Astrocyte (in vitro differentiated cells and primary cell): ENCODE measurements around the gene EPS8L1. TPM values are rescaled to one million over a fixed set of nuclear protein-coding genes. Genes with fewer than 3 reads are reported as not detected.

Experiments
- DNase-seq: peaks from one replicate; pipeline ENCODE4 v3.0.0-alpha.2; 2010; ENCODE audit warnings: low read depth
- FAIRE-seq: peaks from 2 replicates; lab custom pipeline; 2011; peaks lifted over from hg19 to GRCh38; lab: Jason Lieb, UNC
- H2AFZ ChIP-seq: 2 replicates; pipeline ENCODE4 v1.6.0; 2012; ENCODE audit warnings: low read depth, low read length, inconsistent platforms
- H3K27ac ChIP-seq: 2 replicates; pipeline ENCODE4 v1.5.1; 2011; ENCODE audit warnings: low read depth, low read length, inconsistent platforms
- H3K27me3 ChIP-seq: 2 replicates; pipeline ENCODE4 v1.6.0; 2011; ENCODE audit warnings: low read length, inconsistent platforms; ENCODE audit not compliant: insufficient read depth
- H3K36me3 ChIP-seq: 2 replicates; pipeline ENCODE4 v1.5.1; 2011; ENCODE audit warnings: low read length, inconsistent platforms; ENCODE audit not compliant: insufficient read depth
- H3K4me1 ChIP-seq: 2 replicates; pipeline ENCODE4 v1.5.1; 2011; ENCODE audit warnings: low read length, inconsistent platforms; ENCODE audit not compliant: insufficient read depth
- H3K4me2 ChIP-seq: 2 replicates; pipeline ENCODE4 v1.6.0; 2012; ENCODE audit warnings: low read length, inconsistent platforms
- H3K4me3 ChIP-seq: 2 replicates; pipeline ENCODE4 v1.5.1; 2011; ENCODE audit warnings: low read depth, mild to moderate bottlenecking, low read length, inconsistent platforms; ENCODE audit not compliant: insufficient read depth
- H3K79me2 ChIP-seq: 2 replicates; pipeline ENCODE4 v1.6.0; 2012; ENCODE audit warnings: mild to moderate bottlenecking, low read length, inconsistent platforms; ENCODE audit not compliant: insufficient read depth
- H3K9ac ChIP-seq: 2 replicates; pipeline ENCODE4 v1.6.0; 2012; ENCODE audit warnings: mild to moderate bottlenecking, low read length, inconsistent platforms
- H3K9me3 ChIP-seq: 2 replicates; pipeline ENCODE4 v1.5.1; 2012; ENCODE audit warnings: low read depth, mild to moderate bottlenecking, low read length, inconsistent platforms; ENCODE audit not compliant: insufficient read depth
- H4K20me1 ChIP-seq: 2 replicates; pipeline ENCODE4 v1.6.0; 2012; ENCODE audit warnings: low read length, inconsistent platforms; ENCODE audit not compliant: insufficient read depth
- H3K27ac Mint-ChIP-seq: one replicate; pipeline ENCODE4 v1.8.0; 2021; ENCODE audit warnings: mild to moderate bottlenecking, mixed read lengths; ENCODE audit not compliant: unreplicated experiment
- H3K27me3 Mint-ChIP-seq: one replicate; pipeline ENCODE4 v1.8.0; 2021; ENCODE audit warnings: low read depth, mixed read lengths; ENCODE audit not compliant: unreplicated experiment
- H3K36me3 Mint-ChIP-seq: one replicate; pipeline ENCODE4 v1.8.0; 2021; ENCODE audit warnings: low read depth, mixed read lengths; ENCODE audit not compliant: unreplicated experiment
- H3K4me1 Mint-ChIP-seq: one replicate; pipeline ENCODE4 v1.8.0; 2021; ENCODE audit warnings: low read depth, mixed read lengths; ENCODE audit not compliant: unreplicated experiment
- H3K4me3 Mint-ChIP-seq: one replicate; pipeline ENCODE4 v1.8.0; 2021; ENCODE audit warnings: mild to moderate bottlenecking, moderate library complexity, mixed read lengths; ENCODE audit not compliant: unreplicated experiment
- H3K9me3 Mint-ChIP-seq: one replicate; pipeline ENCODE4 v1.8.0; 2021; ENCODE audit warnings: mild to moderate bottlenecking, mixed read lengths; ENCODE audit not compliant: unreplicated experiment
- EZH2 ChIP-seq: IDR thresholded peaks from 2 replicates; pipeline ENCODE4 v1.6.1; 2012; ENCODE audit warnings: mild to moderate bottlenecking, low read length, inconsistent platforms; ENCODE audit not compliant: insufficient read depth
- total RNA-seq: library from RNA; stranded (reverse); gene quantifications from 2 replicates; pipeline ENCODE4 v1.2.1, GENCODE V29; 2021
- TF ChIP-seq, protein P1 (sequence below): IDR thresholded peaks from 2 replicates; pipeline ENCODE4 v1.5.1; 2011; ENCODE audit warnings: low read depth, mild to moderate bottlenecking, inconsistent platforms, low read length, moderate library complexity; ENCODE audit not compliant: insufficient read depth

The EPS8L1 gene
- total RNA-seq, 1 donor from 2014 or later, result 9.2 TPM

DNA sequence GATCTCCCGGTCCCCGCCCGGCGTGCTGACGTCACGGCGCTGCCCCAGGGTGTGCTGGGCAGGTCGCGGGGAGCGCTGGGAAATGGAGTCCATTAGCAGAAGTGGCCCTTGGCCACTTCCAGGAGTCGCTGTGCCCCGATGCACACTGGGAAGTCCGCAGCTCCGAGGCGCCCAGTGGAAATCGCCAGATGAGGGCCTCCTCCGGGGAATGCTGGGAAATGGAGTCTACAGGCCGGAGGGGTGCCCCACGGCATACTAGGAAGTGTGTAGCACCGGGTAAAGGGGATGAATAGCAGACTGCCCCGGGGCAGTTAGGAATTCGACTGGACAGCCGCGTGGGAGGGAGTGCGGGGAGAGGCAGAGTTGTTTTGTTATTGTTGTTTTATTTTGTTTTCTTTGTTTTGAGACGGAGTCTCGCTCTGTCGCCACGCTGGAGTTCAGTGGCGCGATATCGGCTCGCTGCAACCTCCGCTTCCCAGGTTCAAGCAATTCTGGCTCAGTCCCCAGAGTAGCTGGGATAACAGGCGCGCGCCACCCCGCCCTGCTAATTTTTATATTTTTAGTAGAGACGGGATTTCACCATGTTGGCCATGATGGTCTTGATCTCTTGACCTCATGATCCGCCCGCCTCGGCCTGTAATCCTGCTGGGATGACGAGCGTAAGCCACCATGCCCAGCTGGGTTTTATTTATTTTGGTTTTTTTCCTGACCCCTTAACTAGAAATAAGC, 42.2 kb downstream of the EPS8L1 start:
- Mint-ChIP-seq H3K36me3 (peaks cover 3% of the 10 kb centered on the region), H3K4me1 (peaks cover 15% of the 10 kb centered on the region), H3K27me3 (peaks cover 2% of the 10 kb centered on the region), H3K4me3 (peak overlapping the region; percentile 94), H3K9me3 (no peaks in the 10 kb centered on the region), H3K27ac (peak overlapping the region; percentile 99)
- peak; percentile 96 for DNase-seq
- peak overlapping the region; percentile 63 for H3K4me3 ChIP-seq
- TF ChIP-seq, protein P1, sequence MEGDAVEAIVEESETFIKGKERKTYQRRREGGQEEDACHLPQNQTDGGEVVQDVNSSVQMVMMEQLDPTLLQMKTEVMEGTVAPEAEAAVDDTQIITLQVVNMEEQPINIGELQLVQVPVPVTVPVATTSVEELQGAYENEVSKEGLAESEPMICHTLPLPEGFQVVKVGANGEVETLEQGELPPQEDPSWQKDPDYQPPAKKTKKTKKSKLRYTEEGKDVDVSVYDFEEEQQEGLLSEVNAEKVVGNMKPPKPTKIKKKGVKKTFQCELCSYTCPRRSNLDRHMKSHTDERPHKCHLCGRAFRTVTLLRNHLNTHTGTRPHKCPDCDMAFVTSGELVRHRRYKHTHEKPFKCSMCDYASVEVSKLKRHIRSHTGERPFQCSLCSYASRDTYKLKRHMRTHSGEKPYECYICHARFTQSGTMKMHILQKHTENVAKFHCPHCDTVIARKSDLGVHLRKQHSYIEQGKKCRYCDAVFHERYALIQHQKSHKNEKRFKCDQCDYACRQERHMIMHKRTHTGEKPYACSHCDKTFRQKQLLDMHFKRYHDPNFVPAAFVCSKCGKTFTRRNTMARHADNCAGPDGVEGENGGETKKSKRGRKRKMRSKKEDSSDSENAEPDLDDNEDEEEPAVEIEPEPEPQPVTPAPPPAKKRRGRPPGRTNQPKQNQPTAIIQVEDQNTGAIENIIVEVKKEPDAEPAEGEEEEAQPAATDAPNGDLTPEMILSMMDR, result no peak
- TF ChIP-seq EZH2, result no peak
- H4K20me1 ChIP-seq, result peaks cover 42% of the 10 kb centered on the region
- H3K27me3 ChIP-seq, result no peaks in the 10 kb centered on the region
- no peaks in the 10 kb centered on the region for H3K36me3 ChIP-seq
- no peaks in the 10 kb centered on the region for H3K9me3 ChIP-seq
- peaks cover 43% of the 10 kb centered on the region for H3K79me2 ChIP-seq
- peak overlapping the region; percentile 86 for H2AFZ ChIP-seq
- H3K4me1 ChIP-seq, result peaks cover 38% of the 10 kb centered on the region
- H3K4me2 ChIP-seq, result peak overlapping the region; percentile 93
- H3K9ac ChIP-seq, result peak overlapping the region; percentile 77
- peak; percentile 34 for FAIRE-seq
- peak overlapping the region; percentile 59 for H3K27ac ChIP-seq

DNA sequence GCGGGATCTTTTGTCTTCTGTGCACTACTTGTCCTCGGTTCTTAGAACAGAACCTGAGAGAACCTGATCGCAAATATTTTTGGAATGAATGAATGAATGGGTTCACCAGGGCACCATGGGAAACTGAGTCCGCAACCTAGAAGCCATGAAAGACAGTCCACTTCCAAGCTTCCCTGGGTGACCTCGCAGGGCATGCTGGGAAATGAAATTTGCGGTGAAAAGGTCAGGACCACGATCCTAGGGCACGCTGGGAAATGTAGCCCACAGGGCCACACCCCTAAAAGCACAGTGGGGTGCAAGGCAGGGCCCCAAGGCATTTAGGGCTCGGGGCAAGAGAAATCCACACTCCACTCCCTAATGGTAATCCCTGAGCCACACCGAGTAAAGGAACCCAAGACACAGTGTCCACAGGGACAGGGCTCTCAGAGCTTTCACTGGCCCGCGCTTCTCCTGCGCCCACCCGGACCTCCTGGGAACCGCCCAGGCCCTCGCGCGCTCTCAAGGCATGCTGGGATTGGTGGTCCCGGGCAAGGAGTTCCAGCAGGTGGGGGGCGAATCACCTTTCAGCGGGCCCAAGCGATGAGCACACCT, 42.8 kb downstream of the EPS8L1 start:
- H3K27ac Mint-ChIP-seq, result peak overlapping the region; percentile 99
- H3K36me3 Mint-ChIP-seq, result peaks cover 3% of the 10 kb centered on the region
- Histone ChIP-seq H3K27ac (peak overlapping the region; percentile 59), H3K9ac (peak overlapping the region; percentile 77), H3K36me3 (no peaks in the 10 kb centered on the region), H3K9me3 (no peaks in the 10 kb centered on the region), H3K4me1 (peaks cover 31% of the 10 kb centered on the region), H3K79me2 (peaks cover 36% of the 10 kb centered on the region), H3K27me3 (no peaks in the 10 kb centered on the region), H4K20me1 (peaks cover 35% of the 10 kb centered on the region), H2AFZ (peak overlapping the region; percentile 86), H3K4me3 (peak overlapping the region; percentile 63), H3K4me2 (peak overlapping the region; percentile 93)
- FAIRE-seq (no peak), DNase-seq (no peak)
- peaks cover 8% of the 10 kb centered on the region for H3K27me3 Mint-ChIP-seq
- H3K4me1 Mint-ChIP-seq, result peaks cover 10% of the 10 kb centered on the region
- H3K9me3 Mint-ChIP-seq, result peaks cover 3% of the 10 kb centered on the region
- peak overlapping the region; percentile 94 for H3K4me3 Mint-ChIP-seq
- TF ChIP-seq, protein P1, result no peak
- no peak for TF ChIP-seq EZH2

GRCh38 chr19:55119053-55119452, 43.4 kb downstream of the EPS8L1 start:
- DNase-seq (no peak), FAIRE-seq (no peak)
- H3K36me3 ChIP-seq, result no peaks in the 10 kb centered on the region
- no peak overlapping the region for H3K27ac ChIP-seq
- no peaks in the 10 kb centered on the region for H3K9me3 ChIP-seq
- Mint-ChIP-seq H3K9me3 (peaks cover 3% of the 10 kb centered on the region), H3K27me3 (peaks cover 14% of the 10 kb centered on the region), H3K4me1 (peaks cover 7% of the 10 kb centered on the region), H3K36me3 (peaks cover 3% of the 10 kb centered on the region), H3K4me3 (peak overlapping the region; percentile 94), H3K27ac (peak overlapping the region; percentile 84)
- H3K4me1 ChIP-seq, result peaks cover 26% of the 10 kb centered on the region
- H3K9ac ChIP-seq, result no peak overlapping the region
- peak overlapping the region; percentile 93 for H3K4me2 ChIP-seq
- TF ChIP-seq EZH2, result no peak
- TF ChIP-seq, protein P1, result no peak
- H3K79me2 ChIP-seq, result peaks cover 31% of the 10 kb centered on the region
- H3K27me3 ChIP-seq, result no peaks in the 10 kb centered on the region
- peaks cover 30% of the 10 kb centered on the region for H4K20me1 ChIP-seq
- H3K4me3 ChIP-seq, result no peak overlapping the region
- H2AFZ ChIP-seq, result peak overlapping the region; percentile 86
